Measurements from ENCODE around the gene RPS26. TPM values are rescaled to one million over a fixed set of nuclear protein-coding genes. Genes with fewer than 3 reads are reported as not detected.

RPS26 gene
- 10 to 100 TPM; 40.8 to 64.5 (median 46.4) TPM for total RNA-seq
- 100 to 1,000 TPM; 578 to 717 TPM for polyA plus RNA-seq
- total RNA-seq = 320 reads per million, percentile 96 among the genes with 10 or more reads in this experiment

DNA sequence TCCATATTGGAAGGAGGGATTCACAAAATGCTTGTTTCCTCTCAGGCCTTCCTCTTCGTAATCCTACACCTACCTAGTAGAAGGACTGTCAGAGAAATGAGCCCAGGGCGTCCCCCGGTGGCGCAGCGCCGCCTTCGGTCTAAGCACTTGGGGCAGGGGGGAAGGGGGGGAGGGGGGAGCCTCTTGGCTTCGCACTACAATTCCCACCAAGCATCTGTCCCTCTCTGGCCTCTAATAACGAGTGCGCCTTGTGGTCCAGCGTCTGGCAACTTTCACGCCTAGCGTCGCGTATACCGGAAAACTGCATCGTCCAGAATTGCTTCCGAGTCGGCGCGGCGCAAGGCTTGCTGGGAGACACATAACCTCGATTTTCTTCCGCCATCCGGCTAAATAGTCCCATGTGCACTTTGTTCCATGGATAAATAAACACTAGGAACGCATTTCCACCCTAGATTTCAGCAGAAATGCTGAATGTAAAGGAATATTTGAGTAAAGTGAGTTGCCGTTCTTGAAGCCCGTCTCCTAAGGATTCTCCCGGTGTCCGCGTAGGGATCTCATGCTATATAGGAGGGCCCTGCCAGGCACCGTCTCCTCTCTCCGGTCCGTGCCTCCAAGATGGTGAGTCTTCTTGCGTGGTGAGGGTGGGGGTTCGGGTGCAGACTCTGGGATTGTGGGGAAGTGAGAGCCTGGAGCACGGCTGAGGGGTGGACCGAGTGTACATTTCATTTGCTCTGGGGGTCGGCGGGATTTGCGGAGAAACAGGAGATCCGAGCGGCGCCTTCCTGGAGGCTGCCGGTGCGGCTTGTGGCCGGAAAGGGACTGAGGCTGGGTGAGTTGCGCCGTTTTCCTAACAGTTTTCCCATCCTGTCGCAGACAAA, at the start of gene RPS26:
TSS of gene RPS26 (plus strand) at position 367 of the 878 bp plus-strand sequence. CDS start at position 616, 249 bp downstream.
- Histone ChIP-seq H3K27ac (ENCODE audit: low read depth, low read length) (peak within 1 kb of the TSS; percentile 84), H3K4me3 (ENCODE audit: low read length) (peak within 1 kb of the TSS; percentile 100), H3K9me3 (ENCODE audit: control insufficient read depth in 2 of 3, low read length in 3 of 3) (no peaks in the 10 kb centered on the region), H3K4me1 (ENCODE audit: control insufficient read depth in 2 of 2, insufficient read depth in 2 of 2, low read length in 2 of 2) (peaks cover 16 to 19% of the 10 kb centered on the region in 2 donors), H3K27me3 (ENCODE audit: control insufficient read depth in 2 of 2, insufficient read depth in 2 of 2, low read length in 2 of 2) (no peaks in the 10 kb centered on the region), H3K36me3 (ENCODE audit: control insufficient read depth in 2 of 3, insufficient read depth in 3 of 3, low read length in 3 of 3) (peaks cover 15 to 30% (median 25%) of the 10 kb centered on the region in 3 experiments)
- peaks cover 0 to 5% (median 0%) of the 10 kb centered on the region in 11 donors for H3K9me3 Mint-ChIP-seq
- ChIA-PET CTCF (interaction anchor here (1.4 to 2.1 kb wide), 2 partner anchors 46 to 77 kb away, joined by 4 to 8 read pairs; partner anchors contain the start of gene ZC3H10), POLR2A (interaction anchor here (0.6 to 2.1 kb wide), 10 partner anchors 12 to 77 kb away, joined by 3 to 11 read pairs (median 6); partner anchors contain the start of genes PA2G4, RAB5B and ZC3H10)
- intact Hi-C loops (cut with micrococcal nuclease) = loop anchor here (1.0 to 10.0 kb wide), 15 partner anchors 12 to 646 kb away; partner anchors contain the start of genes DNAJC14 (in 2 of the 2), PA2G4 (in 2 of the 2), ZC3H10 (in 2 of the 2) and GDF11 (in 1 of the 2)
- peaks cover 7 to 26% (median 15%) of the 10 kb centered on the region in 5 donors for H3K36me3 Mint-ChIP-seq
- H3K27me3 Mint-ChIP-seq = no peaks in the 10 kb centered on the region
- H3K27ac Mint-ChIP-seq = peak within 1 kb of the TSS; percentile 94 to 99 (median 97)
- DNase-seq = peak; percentile 75 to 97 (median 94)
- H3K4me1 Mint-ChIP-seq = peaks cover 14 to 56% (median 34%) of the 10 kb centered on the region in 7 donors
- peak; percentile 94 for ATAC-seq
- peak within 1 kb of the TSS; percentile 91 to 100 (median 98) for H3K4me3 Mint-ChIP-seq

DNA sequence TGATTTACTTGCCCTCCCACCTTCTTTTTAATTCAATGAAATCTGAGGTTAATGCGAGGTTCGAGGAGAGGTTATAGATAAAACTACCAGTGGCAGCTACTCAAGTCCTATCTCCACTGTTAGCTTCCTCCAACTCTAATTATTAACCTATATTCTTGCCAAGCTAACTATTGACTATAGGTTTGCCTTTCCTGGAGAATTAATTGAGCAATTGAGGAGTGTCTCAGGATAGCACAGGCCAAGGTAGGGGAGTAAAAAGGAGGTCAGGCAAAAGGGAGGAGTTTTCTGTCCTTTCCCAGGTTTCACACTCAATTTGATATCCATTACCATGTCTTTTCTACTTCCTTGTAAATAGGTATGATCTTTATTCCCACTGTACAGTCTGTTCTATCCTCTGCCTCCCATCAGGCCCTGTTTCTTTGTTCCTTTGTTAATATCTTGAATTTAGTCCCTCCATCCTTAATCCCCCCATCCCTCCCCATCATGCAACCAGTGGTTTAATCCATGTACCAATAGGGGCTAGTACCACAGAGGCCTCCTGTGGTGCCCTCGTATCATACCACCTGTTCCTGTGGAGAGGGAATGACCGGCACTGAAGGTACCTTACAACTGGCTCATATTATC, 48.4 kb upstream of the RPS26 start:
- no peak for ATAC-seq
- peak overlapping the region in 2 of 9 donors; percentile 21 to 61 for H3K27ac Mint-ChIP-seq
- no peaks in the 10 kb centered on the region for H3K27me3 ChIP-seq (ENCODE audit: control insufficient read depth in 2 of 2, insufficient read depth in 2 of 2, low read length in 2 of 2)
- CTCF ChIA-PET = interaction anchor here (1.5 kb wide), 1 partner anchor 36 kb away, joined by 3 read pairs; no protein-coding TSS in a partner anchor
- no peak overlapping the region for H3K27ac ChIP-seq (ENCODE audit: low read depth, low read length)
- no peak overlapping the region for H3K4me3 Mint-ChIP-seq
- no peak for DNase-seq
- intact Hi-C loops (cut with micrococcal nuclease) = no loop called here
- POLR2A ChIA-PET = interaction anchor here (1.0 kb wide), 1 partner anchor 29 kb away, joined by 3 read pairs; no protein-coding TSS in a partner anchor
- H3K9me3 Mint-ChIP-seq = no peaks in the 10 kb centered on the region
- peaks cover 0 to 14% of the 10 kb centered on the region in 2 donors for H3K4me1 ChIP-seq (ENCODE audit: control insufficient read depth in 2 of 2, insufficient read depth in 2 of 2, low read length in 2 of 2)
- no peaks in the 10 kb centered on the region for H3K9me3 ChIP-seq (ENCODE audit: control insufficient read depth in 2 of 3, low read length in 3 of 3)
- H3K4me1 Mint-ChIP-seq = peaks cover 8 to 30% (median 16%) of the 10 kb centered on the region in 7 donors
- H3K36me3 Mint-ChIP-seq = peaks cover 0 to 33% (median 20%) of the 10 kb centered on the region in 5 donors
- H3K27me3 Mint-ChIP-seq = peaks cover 0 to 4% (median 0%) of the 10 kb centered on the region in 5 donors
- H3K36me3 ChIP-seq (ENCODE audit: control insufficient read depth in 2 of 3, insufficient read depth in 3 of 3, low read length in 3 of 3) = peaks cover 11 to 58% (median 19%) of the 10 kb centered on the region in 3 experiments
- H3K4me3 ChIP-seq (ENCODE audit: low read length) = no peak overlapping the region

DNA sequence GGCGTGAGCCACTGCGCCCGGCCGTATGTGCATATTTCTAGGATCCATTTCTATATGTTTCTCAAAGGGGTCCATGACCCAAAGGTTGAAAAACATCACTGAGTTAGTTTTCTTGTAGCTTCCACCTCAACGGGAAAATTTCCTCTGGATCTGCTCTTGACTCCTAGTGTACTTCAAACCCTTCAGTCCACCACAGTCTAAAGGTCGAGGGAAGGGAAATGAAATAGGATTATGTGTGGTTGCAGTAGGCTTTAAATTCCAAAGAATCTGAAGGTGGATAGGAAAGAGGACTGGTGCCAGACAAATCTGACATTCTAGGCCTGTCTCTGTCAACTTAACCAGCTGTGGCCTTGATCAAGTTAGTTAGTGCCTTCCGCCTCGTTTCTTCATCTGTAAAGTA, 46.4 kb upstream of the RPS26 start:
- no peaks in the 10 kb centered on the region for H3K27me3 ChIP-seq (ENCODE audit: control insufficient read depth in 2 of 2, insufficient read depth in 2 of 2, low read length in 2 of 2)
- ATAC-seq = no peak
- no peaks in the 10 kb centered on the region for H3K9me3 ChIP-seq (ENCODE audit: control insufficient read depth in 2 of 3, low read length in 3 of 3)
- POLR2A ChIA-PET = interaction anchor here (0.6 to 3.8 kb wide), 15 partner anchors 9 to 252 kb away, joined by 3 to 20 read pairs (median 5); partner anchors contain the start of genes PA2G4, RAB5B and SMARCC2
- H3K4me1 Mint-ChIP-seq = peaks cover 8 to 37% (median 16%) of the 10 kb centered on the region in 7 donors
- H3K4me3 Mint-ChIP-seq = no peak overlapping the region
- H3K27ac Mint-ChIP-seq = peak overlapping the region in 2 of 9 donors; percentile 9 to 67
- no peak overlapping the region for H3K27ac ChIP-seq (ENCODE audit: low read depth, low read length)
- peaks cover 0 to 14% of the 10 kb centered on the region in 2 donors for H3K4me1 ChIP-seq (ENCODE audit: control insufficient read depth in 2 of 2, insufficient read depth in 2 of 2, low read length in 2 of 2)
- H3K4me3 ChIP-seq (ENCODE audit: low read length) = no peak overlapping the region
- no peaks in the 10 kb centered on the region for H3K9me3 Mint-ChIP-seq
- peaks cover 0 to 4% (median 0%) of the 10 kb centered on the region in 5 donors for H3K27me3 Mint-ChIP-seq
- H3K36me3 ChIP-seq (ENCODE audit: control insufficient read depth in 2 of 3, insufficient read depth in 3 of 3, low read length in 3 of 3) = peaks cover 6 to 40% (median 17%) of the 10 kb centered on the region in 3 experiments
- intact Hi-C loops (cut with micrococcal nuclease) = loop anchor here in 1 of 2 donors (5.0 kb wide), 2 partner anchors 107 to 122 kb away; partner anchors contain the start of genes PA2G4, RPL41 and ZC3H10
- CTCF ChIA-PET = interaction anchor here (0.6 to 6.5 kb wide), 18 partner anchors 11 to 763 kb away, joined by 3 to 54 read pairs (median 4); partner anchors contain the start of genes PA2G4 and RAB5B
- DNase-seq = no peak
- peaks cover 0 to 27% (median 19%) of the 10 kb centered on the region in 5 donors for H3K36me3 Mint-ChIP-seq

DNA sequence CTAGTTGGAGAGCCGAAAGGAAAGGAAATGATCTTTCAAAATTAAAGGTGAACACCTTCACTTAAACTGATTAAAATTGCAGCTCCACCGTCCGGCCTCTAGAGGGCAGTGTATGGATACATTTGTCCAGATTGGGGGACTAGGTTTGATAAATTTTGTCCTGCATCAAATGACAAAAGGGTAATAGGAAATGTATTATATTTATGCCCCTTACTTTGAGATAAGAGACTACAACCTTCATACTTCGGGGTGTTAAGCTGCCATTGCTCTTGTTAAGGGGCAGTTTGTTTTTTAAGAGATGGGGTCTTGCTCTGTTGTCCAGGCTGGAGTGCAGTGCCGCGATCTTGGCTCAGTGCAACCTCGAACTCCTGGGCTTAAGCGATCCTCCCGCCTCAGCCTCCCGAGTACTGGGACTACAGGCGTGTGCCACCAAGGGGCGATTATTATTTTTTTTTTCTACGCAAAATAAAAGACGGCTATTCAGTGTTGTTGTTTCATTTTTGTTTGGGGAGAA, 45.5 kb upstream of the RPS26 start:
- H3K27ac Mint-ChIP-seq = peak overlapping the region in 7 of 9 donors; percentile 9 to 78 (median 49)
- POLR2A ChIA-PET = interaction anchor here (0.7 to 3.8 kb wide), 17 partner anchors 10 to 253 kb away, joined by 3 to 20 read pairs (median 4); partner anchors contain the start of genes PA2G4, RAB5B and SMARCC2
- peaks cover 8 to 37% (median 16%) of the 10 kb centered on the region in 7 donors for H3K4me1 Mint-ChIP-seq
- Histone ChIP-seq H3K4me1 (ENCODE audit: control insufficient read depth in 2 of 2, insufficient read depth in 2 of 2, low read length in 2 of 2) (peaks cover 0 to 14% of the 10 kb centered on the region in 2 donors), H3K27ac (ENCODE audit: low read depth, low read length) (no peak overlapping the region), H3K27me3 (ENCODE audit: control insufficient read depth in 2 of 2, insufficient read depth in 2 of 2, low read length in 2 of 2) (no peaks in the 10 kb centered on the region), H3K9me3 (ENCODE audit: control insufficient read depth in 2 of 3, low read length in 3 of 3) (no peaks in the 10 kb centered on the region), H3K4me3 (ENCODE audit: low read length) (no peak overlapping the region), H3K36me3 (ENCODE audit: control insufficient read depth in 2 of 3, insufficient read depth in 3 of 3, low read length in 3 of 3) (peaks cover 6 to 31% (median 8%) of the 10 kb centered on the region in 3 experiments)
- DNase-seq = peak; percentile 22 to 80 (median 74)
- intact Hi-C loops (cut with micrococcal nuclease) = loop anchor here (1.0 to 5.0 kb wide), 10 partner anchors 23 to 229 kb away; partner anchors contain the start of genes PA2G4 (in 2 of the 2), RPS26 (in 2 of the 2), ZC3H10 (in 2 of the 2) and IKZF4 (in 1 of the 2)
- peak overlapping the region in 9 of 10 donors; percentile 23 to 87 (median 55) for H3K4me3 Mint-ChIP-seq
- CTCF ChIA-PET = interaction anchor here (0.6 to 6.5 kb wide), 19 partner anchors 11 to 258 kb away, joined by 3 to 54 read pairs (median 4); partner anchors contain the start of genes PA2G4 and RAB5B
- H3K36me3 Mint-ChIP-seq = peaks cover 0 to 18% (median 10%) of the 10 kb centered on the region in 5 donors
- peaks cover 0 to 4% (median 0%) of the 10 kb centered on the region in 5 donors for H3K27me3 Mint-ChIP-seq
- ATAC-seq = peak; percentile 81
- no peaks in the 10 kb centered on the region for H3K9me3 Mint-ChIP-seq

DNA sequence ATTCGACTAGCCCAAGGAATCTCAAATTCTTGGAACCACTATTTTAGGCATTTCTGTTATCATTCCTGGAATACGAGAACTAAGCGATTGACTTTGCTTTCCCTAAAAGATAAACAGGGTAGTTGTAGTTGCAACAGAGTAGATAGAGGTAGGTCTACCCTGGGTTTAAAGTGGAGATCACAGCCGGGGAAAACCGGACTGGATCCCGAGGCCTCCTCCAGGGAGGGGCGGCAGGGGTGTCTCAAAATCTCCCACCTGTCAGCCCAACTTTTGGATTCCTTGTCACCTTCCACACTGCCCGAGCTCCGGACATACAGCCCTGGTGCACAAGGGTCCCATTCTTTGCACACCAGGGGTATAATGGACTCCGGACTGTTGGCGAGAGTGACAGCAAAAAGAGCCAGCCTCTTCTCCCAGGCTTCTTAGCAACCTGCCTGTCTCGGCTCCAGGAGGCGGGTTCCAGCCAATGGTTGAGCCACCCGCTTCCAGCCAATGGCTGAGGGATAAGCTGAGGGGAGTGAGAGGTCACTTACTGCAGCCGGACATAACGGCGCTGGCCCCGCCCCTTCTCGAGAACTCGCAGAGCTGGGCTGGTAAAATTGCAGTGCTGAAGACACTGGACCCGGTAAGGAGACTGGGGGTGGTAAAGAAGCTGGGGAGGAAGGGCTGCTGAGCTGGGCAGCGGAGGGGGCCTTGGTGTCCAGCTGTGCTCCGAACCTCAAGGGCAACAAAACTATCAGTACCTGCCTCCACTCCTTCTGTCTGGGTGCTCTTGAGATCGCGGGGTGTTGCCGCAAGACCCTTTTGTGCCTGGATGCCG, 44.8 kb upstream of the RPS26 start, which contains the start of gene SUOX:
TSS of gene SUOX (plus strand) at position 562 of the 820 bp plus-strand sequence. CDS start 4,946 bp downstream, outside the sequence.
- peaks cover 0 to 4% (median 0%) of the 10 kb centered on the region in 5 donors for H3K27me3 Mint-ChIP-seq
- CTCF ChIA-PET = interaction anchor here (1.0 to 6.5 kb wide), 11 partner anchors 10 to 240 kb away, joined by 3 to 54 read pairs (median 4); partner anchors contain the start of gene RAB5B
- H3K27ac ChIP-seq (ENCODE audit: low read depth, low read length) = no peak within 1 kb of the TSS

More for the DNA sequence above, 44.8 kb upstream of the RPS26 start, which contains the start of gene SUOX:
- POLR2A ChIA-PET = interaction anchor here (0.7 to 3.8 kb wide), 11 partner anchors 10 to 63 kb away, joined by 3 to 20 read pairs (median 6); partner anchors contain the start of gene RAB5B
- no peaks in the 10 kb centered on the region for H3K27me3 ChIP-seq (ENCODE audit: control insufficient read depth in 2 of 2, insufficient read depth in 2 of 2, low read length in 2 of 2)
- no peak within 1 kb of the TSS for H3K4me3 ChIP-seq (ENCODE audit: low read length)
- H3K9me3 ChIP-seq (ENCODE audit: control insufficient read depth in 2 of 3, low read length in 3 of 3) = no peaks in the 10 kb centered on the region
- intact Hi-C loops (cut with micrococcal nuclease) = loop anchor here (1.0 to 5.0 kb wide), 10 partner anchors 24 to 228 kb away; partner anchors contain the start of genes PA2G4 (in 2 of the 2), RPS26 (in 2 of the 2), ZC3H10 (in 2 of the 2) and IKZF4 (in 1 of the 2)
- peaks cover 5 to 25% (median 6%) of the 10 kb centered on the region in 3 experiments for H3K36me3 ChIP-seq (ENCODE audit: control insufficient read depth in 2 of 3, insufficient read depth in 3 of 3, low read length in 3 of 3)
- Mint-ChIP-seq H3K4me1 (peaks cover 8 to 37% (median 16%) of the 10 kb centered on the region in 7 donors), H3K9me3 (no peaks in the 10 kb centered on the region), H3K36me3 (peaks cover 0 to 11% (median 7%) of the 10 kb centered on the region in 5 donors), H3K4me3 (peak within 1 kb of the TSS; percentile 49 to 87 (median 62)), H3K27ac (peak within 1 kb of the TSS in 7 of 9 donors; percentile 19 to 78 (median 63))
- peak in 3 of 9 donors; percentile 8 to 58 (median 31) for DNase-seq
- ATAC-seq = peak; percentile 93
- H3K4me1 ChIP-seq (ENCODE audit: control insufficient read depth in 2 of 2, insufficient read depth in 2 of 2, low read length in 2 of 2) = peaks cover 0 to 14% of the 10 kb centered on the region in 2 donors

All from naive thymus-derived CD4-positive, alpha-beta T cell (primary cell).